DOHH2 (cell line): ENCODE results near the gene TUBB4A.

Experiments used
- CTCF ChIP-seq: fragments of 200-600 bp; sonication (generic); IDR thresholded peaks from one replicate; pipeline ENCODE4 v1.5.1; 2014; ENCODE audit warnings: antibody characterized with exemption, mild to moderate bottlenecking, low read depth, low read length; ENCODE audit not compliant: poor library complexity, severe bottlenecking
- EZH2phosphoT487 ChIP-seq: fragments of 200-600 bp; sonication (generic); IDR thresholded peaks from 2 replicates; pipeline ENCODE4 v1.6.1; 2017; ENCODE audit warnings: borderline replicate concordance, mild to moderate bottlenecking, antibody characterized with exemption, low read length, moderate library complexity, mixed read lengths

GRCh38 chr19:6476155-6476895 is 25.8 kb downstream of the TUBB4A start:
- TF ChIP-seq CTCF (no peak), EZH2phosphoT487 (no peak)
